Fibroblast of peridontal ligament (primary cell): ENCODE measurements around the gene SLC66A1.
"Not testable (repeated sequence)": the region's sequence is repeated elsewhere in the genome, so short reads cannot be mapped to it uniquely, and the experiment has no call there.

Experiments used
- DNase-seq: peaks from one replicate; pipeline ENCODE4 v3.0.0-alpha.2; 2010; ENCODE audit errors: extremely low read depth

Gene SLC66A1, protein sequence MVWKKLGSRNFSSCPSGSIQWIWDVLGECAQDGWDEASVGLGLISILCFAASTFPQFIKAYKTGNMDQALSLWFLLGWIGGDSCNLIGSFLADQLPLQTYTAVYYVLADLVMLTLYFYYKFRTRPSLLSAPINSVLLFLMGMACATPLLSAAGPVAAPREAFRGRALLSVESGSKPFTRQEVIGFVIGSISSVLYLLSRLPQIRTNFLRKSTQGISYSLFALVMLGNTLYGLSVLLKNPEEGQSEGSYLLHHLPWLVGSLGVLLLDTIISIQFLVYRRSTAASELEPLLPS

DNA sequence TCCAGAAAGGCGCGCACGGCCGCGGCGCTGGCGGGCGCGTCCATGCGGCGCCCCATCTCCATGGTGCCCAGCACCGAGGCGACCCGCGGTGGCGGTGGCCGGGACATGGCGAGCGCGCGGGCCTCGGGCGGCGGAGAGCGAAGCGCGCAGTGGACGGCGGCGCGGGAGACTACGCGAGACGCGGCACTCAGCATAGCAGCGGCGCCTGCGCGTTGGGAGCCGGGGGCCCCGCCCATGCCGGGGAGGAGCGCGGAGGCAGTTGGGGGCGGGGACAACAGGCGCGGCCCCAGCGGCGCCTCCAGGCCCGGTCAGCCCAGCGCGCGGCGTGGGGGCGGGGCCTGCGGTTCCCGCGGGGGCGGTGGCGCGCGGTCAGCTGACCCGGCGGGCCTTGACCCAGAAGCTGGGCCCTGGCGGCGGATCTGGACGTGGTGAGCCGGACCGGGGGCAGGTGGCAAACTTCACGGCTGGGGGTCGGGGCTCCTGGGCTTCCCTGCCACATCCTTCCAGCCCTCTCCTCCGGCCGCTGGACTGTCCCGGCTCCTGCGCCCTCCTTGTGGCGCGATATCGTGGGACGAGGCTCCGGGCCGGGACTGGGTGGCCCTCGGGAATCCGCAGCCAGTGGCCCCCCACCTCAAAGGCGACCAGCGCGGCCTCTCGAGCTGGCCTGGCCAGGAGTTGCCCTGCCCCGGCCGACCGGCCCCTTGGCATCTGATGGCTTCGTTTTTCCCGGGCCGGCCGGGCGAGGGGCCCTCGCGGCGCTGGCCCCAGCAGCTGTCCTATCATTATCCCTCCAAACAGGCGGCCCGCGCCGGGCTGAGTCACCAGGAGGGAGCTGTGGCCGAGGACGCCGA, at the start of gene SLC66A1, which contains the start of gene AKR7A2:
Gene SLC66A1, plus strand, starts transcription at position 396 of the 851 bp plus-strand sequence. CDS start 5,352 bp downstream, outside the sequence.
Gene AKR7A2, minus strand, starts transcription at position 214 of the 851 bp plus-strand sequence. Its CDS starts 20 bp downstream, at position 194.
- DNase-seq: peak; percentile 86

DNA sequence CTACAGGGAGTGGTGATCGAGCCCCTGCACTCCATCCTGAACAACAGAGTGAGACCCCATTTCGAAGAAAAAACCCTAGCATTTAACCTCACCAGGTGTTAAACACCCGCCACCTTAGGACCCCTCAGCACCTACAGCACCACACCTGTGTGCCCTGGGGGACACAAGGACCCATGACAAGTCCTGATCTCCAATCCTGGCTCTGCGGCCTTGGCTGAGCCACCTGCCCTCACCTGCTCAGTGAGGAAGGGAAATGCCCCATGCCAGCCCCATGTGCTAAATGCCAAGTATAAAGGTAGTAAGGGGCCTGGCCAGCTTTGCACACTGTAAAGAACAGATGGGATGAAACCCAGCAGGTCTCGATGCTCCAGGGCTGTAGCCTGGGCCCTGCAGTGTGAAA, 49.4 kb upstream of the SLC66A1 start:
- no peak for DNase-seq

DNA sequence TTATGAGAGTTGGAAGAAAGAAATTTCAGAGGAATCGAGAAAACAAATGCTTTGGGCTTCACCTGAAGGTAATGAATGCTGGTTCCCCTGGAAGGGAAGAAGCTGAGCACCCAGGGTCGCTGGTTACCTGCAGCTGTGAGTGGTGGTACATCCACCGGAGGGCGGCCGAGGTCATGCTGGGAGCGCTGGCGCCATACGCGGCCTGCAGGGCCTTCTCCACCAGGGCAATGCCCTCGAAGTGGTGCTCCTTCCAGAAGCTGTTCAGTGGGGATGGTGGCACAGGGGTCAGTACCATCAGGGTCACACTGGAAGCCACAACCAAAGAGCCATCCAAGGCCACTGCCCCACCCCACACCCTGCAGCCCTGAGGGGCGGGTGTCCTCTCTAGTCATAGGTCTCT, 43.7 kb upstream of the SLC66A1 start:
- DNase-seq: no peak

DNA sequence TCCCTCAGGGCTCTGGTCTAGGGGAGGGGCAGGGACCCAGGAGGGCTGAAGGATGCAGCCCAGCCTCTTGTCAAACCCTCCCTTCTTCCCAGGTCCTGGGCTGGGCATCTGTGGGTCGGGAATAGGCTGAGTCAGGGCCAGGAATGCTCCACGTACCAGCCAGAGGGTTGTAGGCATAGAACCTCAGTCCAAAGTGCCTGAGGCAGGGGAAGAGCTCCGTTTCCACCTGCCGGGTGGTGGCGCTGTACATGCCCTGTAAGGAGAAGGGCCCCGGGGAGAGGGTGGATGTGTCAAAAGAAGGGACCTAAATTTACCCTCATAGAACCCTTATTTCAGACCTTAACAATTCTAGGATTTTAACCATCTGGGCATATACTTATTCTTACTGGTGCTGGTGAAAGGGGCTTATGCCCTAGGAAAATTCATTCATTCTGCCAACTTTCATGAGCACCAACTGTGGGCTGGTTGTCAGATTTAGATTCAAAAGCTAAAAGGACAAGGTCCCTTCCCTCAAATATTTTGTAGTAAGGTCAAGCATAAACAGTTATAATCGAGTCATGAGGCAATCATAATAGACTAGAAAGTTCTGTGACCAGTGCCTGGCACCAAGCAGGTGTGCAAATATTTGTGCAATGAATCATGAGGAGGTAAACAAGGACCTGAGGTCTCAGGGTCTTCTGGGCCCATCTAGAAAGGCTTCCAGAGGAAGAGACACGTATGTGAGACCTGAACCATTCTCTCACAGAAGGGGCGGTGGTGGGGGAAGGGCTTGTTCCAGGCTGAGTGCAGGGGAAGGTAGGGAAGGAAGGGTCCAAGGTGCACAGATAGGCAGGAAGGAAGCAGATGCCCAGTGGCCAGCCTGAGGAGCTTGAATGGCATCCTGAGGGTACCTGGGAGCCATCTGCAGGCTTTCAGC, 42.4 kb upstream of the SLC66A1 start:
- DNase-seq: not testable (repeated sequence)

DNA sequence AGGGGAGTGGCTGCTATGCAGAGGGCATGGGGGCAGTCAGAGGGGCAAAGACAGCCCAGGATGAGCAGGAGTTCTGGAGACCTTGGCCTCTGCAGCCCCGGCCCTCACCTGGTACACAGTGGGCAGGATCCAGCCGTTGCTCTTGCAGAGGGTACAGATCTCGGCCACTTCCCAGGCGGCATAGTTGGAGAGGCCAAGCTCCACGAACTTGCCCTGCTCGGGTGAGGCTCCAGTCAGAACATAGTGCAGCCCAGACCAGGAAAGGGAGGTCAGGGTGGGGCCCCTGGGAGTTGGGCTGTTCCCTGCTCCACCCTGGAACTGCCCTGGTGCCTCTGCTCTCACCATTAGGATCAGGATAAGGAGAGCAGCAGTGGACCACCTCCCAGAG, 41.8 kb upstream of the SLC66A1 start:
- DNase-seq: not testable (repeated sequence)

DNA sequence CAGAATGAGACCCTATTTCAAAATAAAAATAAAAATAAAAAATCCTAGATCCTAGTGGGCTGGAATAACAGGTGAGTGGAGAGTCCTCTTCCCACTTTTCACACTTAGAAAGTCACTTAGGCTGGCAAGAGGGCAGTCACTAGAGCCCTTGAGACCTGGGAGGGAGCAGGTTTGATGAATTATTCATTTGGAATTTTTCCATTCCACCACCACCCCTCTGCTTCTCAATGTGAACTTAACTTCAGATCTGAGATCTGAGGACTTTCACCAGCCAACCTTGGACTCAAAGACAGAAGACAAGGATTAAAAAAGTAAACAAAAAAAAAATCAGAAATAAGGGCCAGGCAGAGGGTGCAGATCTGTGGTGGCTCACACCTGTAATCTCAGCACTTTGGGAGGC, 40.1 kb upstream of the SLC66A1 start:
- no peak for DNase-seq

DNA sequence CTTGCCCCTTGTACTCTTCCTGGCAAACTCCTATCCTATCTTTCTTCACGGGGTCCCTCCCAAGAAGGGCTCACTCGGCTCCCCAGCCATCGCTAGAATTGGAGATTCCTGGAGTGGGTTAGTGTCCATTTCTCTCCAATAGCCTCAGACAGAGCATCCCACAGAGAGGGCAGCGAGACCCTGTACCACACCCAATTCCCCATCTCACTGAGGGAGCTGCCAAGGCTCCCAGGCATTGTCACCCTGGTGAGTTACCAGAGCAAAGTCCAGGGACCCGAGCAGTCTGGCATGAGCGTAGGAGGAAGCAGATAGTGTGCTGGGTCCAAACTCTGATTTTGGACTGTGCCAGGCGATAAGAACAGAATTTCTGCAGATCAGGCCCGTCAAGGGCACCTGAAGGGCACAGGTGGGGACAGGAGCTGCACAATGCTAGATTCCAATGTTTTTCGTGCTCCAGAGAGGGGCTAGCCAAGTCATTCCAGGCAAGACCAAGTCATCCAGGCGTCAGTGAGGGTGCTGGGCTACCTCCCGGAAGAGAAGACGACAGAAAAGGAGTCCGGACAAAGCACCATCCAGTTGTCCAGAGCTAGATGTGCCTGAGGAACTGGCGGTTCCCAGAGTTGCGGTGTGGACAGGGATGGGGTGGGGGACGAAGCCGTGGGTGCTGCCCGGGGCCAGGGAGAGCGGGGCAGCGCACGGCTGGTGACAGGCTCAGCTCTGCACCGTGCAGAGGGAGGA, 38.9 kb upstream of the SLC66A1 start:
- no peak for DNase-seq

DNA sequence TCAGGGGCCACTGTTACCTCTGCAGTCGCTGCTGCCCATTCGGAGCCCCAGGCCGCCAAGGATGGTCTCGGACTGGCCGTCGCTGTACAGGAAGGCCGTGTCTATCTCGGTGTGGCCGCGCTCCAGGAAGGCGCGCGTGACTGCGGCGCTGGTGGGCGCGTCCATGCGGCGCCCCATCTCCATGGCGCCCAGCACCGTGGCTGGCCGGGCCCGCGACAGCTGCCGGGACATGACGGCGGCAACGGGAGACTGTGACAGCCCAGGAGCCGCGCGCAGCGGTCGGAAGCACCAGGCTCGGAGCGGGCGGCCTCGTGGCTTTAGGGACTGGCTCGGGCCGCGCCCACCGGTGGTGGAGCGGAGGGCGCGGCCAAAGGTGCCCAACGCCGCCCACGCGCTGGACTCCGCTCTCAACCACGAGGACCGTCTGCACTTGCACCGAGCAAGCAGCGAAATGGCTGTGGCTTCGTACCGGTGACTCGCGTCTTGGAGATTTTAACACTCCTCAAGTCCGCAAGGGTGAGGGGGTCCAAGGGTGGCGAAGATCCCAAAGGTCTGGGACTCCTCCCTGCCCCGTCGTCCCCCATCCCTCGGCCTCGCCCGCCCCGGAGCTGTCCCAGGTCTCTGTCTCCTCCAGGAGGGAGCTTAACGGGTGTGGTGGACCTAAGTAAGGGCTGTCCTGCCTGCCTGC, 38.1 kb upstream of the SLC66A1 start:
- not testable (repeated sequence) for DNase-seq

DNA sequence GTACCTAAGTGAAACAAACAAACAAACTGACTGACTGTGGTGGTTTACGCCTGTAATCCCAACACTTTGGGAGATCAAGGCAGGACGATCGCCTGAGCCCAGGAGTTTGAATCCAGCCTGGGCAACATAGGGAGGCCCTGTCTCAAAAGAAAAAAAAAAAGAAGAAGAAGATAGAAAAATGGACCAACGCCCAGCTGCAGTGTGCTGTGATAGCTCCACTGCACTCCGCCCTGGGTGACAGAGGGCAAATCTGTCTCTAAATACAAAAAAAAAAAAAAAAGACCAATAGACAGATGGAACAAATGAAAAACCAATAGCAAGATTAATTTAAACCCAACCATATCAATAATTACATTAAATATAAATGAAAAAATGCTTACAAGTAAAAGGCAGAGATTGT, 37.5 kb upstream of the SLC66A1 start:
- no peak for DNase-seq

DNA sequence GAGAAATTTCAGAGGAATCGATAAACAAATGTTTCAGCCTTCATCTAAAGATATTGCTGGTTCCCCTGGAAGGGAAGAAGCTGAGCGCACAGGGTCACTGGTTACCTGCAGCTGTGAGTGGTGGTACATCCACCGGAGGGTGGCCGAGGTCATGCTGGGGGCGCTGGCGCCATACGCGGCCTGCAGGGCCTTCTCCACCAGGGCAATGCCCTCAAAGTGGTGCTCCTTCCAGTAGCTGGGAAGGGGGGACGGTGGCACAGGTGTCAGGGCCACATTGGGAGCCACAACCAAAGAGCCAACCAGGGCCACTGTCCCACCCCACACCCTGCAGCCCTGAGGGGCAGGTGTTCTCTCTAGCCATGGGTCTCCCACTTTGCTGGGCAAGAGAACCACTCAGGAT, 28.2 kb upstream of the SLC66A1 start:
- DNase-seq: no peak

DNA sequence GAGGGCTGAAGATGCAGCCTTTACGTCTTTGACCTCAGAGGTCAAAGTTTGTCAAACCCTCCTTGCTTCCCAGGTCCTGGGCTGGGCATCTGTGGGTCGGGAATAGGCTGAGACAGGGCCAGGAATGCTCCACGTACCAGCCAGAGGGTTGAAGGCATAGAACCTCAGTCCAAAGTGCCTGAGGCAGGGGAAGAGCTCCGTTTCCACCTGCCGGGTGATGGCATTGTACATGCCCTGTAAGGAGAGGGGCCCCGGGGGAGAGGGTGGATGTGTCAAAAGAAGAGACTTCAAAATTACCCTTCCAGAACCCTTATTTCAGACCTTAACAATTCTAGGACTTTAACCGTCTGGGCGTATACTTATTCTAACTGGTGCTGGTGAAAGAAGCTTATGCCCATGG, 27.2 kb upstream of the SLC66A1 start:
- DNase-seq: no peak

DNA sequence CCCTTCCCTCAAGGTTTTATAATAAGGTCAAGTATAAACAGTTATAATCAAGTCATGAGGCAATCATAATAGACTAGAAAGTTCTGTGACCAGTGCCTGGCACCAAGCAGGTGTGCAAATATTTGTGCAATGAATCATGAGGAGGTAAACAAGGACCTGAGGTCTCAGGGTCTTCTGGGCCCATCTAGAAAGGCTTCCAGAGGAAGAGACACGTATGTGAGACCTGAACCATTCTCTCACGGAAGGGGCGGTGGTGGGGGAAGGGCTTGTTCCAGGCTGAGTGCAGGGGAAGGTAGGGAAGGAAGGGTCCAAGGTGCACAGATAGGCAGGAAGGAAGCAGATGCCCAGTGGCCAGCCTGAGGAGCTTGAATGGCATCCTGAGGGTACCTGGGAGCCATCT, 26.8 kb upstream of the SLC66A1 start:
- not testable (repeated sequence) for DNase-seq

DNA sequence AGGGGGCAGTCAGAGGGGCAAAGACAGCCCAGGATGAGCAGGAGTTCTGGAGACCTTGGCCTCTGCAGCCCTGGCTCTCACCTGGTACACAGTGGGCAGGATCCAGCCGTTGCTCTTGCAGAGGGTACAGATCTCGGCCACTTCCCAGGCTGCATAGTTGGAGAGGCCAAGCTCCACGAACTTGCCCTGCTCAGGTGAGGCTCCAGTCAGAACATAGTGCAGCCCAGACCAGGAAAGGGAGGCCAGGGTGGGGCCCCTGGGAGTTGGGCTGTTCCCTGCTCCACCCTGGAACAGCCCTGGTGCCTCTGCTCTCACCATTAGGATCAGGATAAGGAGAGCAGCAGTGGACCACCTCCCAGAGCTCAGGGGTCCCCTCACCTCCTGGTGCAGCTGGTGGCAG, 26.3 kb upstream of the SLC66A1 start:
- not testable (repeated sequence) for DNase-seq

DNA sequence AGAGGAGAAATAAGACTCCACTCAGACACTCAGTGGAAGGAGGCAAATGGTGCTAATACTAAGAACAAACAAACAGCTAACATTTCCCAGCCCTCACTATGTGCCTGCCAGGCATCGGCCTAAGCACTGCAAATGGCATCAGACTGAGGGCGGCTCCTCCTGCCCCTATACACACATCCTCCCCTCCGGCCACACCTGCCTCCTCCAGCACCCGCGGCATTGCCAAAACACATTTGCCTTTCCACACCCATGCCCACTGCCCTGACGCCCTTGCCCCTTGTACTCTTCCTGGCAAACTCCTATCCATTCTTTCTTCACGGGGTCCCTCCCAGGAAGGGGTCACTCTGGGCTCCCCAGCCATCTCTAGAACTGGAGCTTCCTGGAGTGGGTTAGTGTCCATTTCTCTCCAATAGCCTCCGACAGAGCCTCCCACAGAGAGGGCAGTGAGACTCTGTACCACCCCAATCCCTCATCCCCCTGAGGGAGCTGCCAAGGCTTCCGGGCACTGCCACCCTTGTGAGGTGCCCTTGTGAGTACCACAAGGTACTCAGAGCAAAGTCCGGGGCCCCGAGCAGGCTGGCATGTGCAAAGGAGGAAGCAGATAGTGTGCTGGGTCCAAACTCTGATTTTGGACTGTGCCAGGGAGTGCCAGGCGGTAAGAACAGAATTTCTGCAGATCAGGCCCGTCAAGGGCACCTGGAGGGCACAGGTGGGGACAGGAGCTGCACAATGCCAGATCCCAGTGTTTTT, 24.5 kb upstream of the SLC66A1 start:
- DNase-seq: no peak

DNA sequence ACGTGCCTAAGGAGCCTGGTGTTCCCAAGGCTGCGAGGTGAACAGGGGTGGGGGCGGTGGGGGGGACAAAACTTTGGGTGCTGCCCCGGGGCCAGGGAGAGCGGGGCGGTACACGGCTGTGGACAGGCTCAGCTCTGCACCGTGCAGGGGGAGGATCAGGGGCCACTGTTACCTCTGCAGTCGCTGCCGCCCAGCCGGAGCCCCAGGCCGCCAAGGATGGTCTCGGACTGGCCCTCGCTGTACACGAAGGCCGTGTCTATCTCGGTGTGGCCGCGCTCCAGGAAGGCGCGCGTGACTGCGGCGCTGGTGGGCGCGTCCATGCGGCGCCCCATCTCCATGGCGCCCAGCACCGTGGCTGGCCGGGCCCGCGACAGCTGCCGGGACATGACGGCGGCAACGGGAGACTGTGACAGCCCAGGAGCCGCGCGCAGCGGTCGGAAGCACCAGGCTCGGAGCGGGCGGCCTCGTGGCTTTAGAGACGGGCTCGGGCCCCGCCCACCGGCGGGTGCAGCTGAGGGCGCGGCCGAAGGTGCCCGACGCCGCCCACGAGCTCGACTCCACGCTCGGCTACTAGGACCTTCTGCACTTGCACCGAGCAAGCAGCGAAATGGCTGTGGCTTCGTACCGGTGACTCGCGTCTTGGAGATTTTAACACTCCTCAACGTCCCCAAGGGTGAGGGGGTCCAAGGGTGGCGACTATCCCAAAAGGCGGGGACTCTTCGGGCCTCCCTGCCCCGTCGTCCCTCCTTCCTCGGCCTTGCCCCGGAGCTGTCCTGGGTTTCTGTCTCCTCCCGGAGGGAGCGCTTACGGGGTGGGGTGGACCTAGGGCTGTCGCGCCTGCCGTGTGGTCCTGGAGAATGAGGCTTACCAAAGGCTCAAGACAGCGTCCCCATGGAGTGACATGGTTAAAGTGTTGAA, 23.5 kb upstream of the SLC66A1 start, which contains the start of gene AKR7A3:
Gene AKR7A3, minus strand, starts transcription at position 447 of the 918 bp plus-strand sequence. Its CDS starts 61 bp downstream, at position 386.
- DNase-seq: not testable (repeated sequence)

DNA sequence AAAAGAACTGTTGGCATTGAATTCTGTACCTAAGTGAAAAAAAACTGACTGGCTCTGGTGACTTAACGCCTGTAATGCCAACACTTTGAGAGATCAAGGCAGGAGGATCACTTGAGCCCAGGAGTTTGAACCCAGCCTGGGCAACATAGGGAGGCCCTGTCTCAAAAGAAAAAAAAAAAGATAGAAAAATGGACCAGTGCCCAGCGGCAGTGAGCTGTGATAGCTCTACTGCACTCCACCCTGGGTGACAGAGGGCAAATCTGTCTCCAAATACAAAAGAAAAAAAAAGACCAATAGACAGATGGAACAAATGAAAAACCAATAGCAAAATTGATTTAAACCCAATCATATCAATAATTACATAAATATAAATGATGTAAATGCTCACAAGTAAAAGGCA, 22.9 kb upstream of the SLC66A1 start:
- DNase-seq: no peak

DNA sequence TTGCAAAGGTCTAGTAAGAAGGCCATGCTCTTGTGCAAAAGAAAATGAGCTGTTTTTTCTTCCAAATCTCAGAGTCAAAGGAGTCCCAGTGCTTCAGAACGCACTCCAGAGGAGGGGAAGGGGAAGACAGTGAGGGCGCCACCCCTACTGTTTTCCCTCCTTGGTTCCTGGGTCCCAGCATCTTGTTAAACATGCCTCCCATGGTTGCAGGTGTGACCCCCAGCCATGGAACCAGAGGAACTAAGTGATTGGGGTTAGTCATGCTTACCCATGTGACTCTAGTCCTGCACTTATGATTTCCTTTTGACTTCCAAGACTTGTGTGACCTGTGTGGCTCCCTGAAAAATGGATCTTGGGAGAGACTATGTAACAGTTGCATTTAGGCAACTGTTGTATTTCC, 17.5 kb upstream of the SLC66A1 start:
- DNase-seq: no peak

DNA sequence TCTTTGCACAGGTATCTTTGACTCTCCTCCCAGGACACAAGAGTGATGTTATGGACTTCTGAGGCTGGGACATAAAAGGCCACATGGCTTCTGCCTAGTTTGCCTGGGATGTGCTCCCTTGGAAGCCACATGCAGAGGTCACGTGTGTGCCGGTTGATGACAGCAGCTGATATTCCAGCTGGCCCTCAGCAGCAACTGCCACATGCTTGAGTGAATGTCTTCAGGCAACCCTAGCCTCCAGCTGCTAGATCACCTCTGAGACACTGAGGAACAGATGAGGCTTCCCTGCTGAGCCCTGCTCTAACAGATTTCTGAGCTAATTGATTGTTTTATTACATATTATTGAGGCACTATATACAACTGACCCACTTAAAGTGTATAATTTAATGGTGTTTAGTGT, 11.9 kb upstream of the SLC66A1 start:
- DNase-seq: no peak

DNA sequence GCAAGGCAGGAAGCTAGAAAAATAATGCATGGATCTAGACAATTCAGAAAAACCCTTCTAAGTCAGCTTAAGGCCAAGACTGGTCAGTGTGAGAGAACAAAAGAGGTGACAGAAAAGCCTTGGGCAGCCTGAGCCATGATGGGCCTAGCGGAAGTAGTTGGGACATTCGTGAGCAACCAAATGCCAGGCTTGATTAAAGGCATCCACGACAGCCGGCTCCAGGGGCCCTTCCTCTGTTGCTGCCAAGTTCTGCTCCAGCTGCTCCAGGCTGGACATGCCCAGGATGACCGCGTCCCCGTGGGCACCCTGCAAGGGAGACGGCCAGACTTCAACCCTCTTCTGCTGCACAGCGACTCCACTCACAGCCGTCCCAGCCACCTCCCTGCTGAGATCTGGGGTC, 8.0 kb upstream of the SLC66A1 start:
- DNase-seq: not testable (repeated sequence)
